CD14-positive monocyte (primary cell): ENCODE results near the gene MED13L. TPM values are rescaled to one million over a fixed set of nuclear protein-coding genes. Genes with fewer than 3 reads are reported as not detected.

ENCODE experiments used
- DNase-seq, 3 donors: peaks; one replicate each; pipeline ENCODE4 v3.0.0-alpha.2; 2011 to 2022
- H2AFZ ChIP-seq: 2 replicates; pipeline ENCODE4 v1.6.0; 2012; ENCODE audit warnings: mild to moderate bottlenecking, low read depth, low read length, inconsistent platforms; ENCODE audit not compliant: insufficient read depth, poor library complexity, severe bottlenecking
- H3K27ac ChIP-seq, 2 donors: 1 replicate in 1 of 2; 2 replicates in 1 of 2; pipeline ENCODE4 v1.5.1; 2012 to 2013; ENCODE audit warnings: low read length in 2 of 2, control low read depth in 1 of 2, inconsistent platforms in 1 of 2, low read depth in 1 of 2, mild to moderate bottlenecking in 1 of 2
- H3K27me3 ChIP-seq, 2 donors: one replicate each; pipeline versions ENCODE4 v1.6.0 to v1.6.1; 2011 to 2013; ENCODE audit warnings: low read length in 2 of 2; ENCODE audit not compliant: control insufficient read depth in 2 of 2, insufficient read depth in 2 of 2
- H3K36me3 ChIP-seq, 2 donors: replicated peaks in 1 of 2; 1 replicate in 1 of 2; 2 replicates in 1 of 2; pipeline versions ENCODE4 v1.5.1 to v1.6.1; 2012 to 2013; ENCODE audit warnings: low read length in 2 of 2, control low read depth in 1 of 2, inconsistent platforms in 1 of 2, mild to moderate bottlenecking in 1 of 2; ENCODE audit not compliant: insufficient read depth in 2 of 2, control insufficient read depth in 1 of 2
- H3K4me1 ChIP-seq, 2 donors: 1 replicate in 1 of 2; 2 replicates in 1 of 2; pipeline versions ENCODE4 v1.5.1 to v1.6.1; 2012 to 2013; ENCODE audit warnings: low read length in 2 of 2, control low read depth in 1 of 2, inconsistent platforms in 1 of 2, mild to moderate bottlenecking in 1 of 2, moderate library complexity in 1 of 2; ENCODE audit not compliant: insufficient read depth in 2 of 2, control insufficient read depth in 1 of 2
- H3K4me2 ChIP-seq: replicated peaks from 2 replicates; pipeline ENCODE3; 2012; ENCODE audit warnings: low read length, moderate library complexity, mild to moderate bottlenecking; ENCODE audit not compliant: poor library complexity, severe bottlenecking; ENCODE audit errors: extremely low read depth
- H3K4me3 ChIP-seq, 3 experiments: fragments of 200-600 bp in 1 of 3; sonication (generic) in 1 of 3; replicated peaks in 1 of 3; 1 replicate in 2 of 3; 2 replicates in 1 of 3; pipeline ENCODE4 v1.5.1; 2011 to 2013; ENCODE audit warnings: low read length in 3 of 3, mild to moderate bottlenecking in 3 of 3, control low read depth in 2 of 3, low read depth in 2 of 3, inconsistent platforms in 1 of 3, moderate library complexity in 1 of 3
- H3K79me2 ChIP-seq: 2 replicates; pipeline ENCODE4 v1.6.0; 2012; ENCODE audit warnings: mild to moderate bottlenecking, control low read depth, inconsistent platforms, low read length, moderate library complexity; ENCODE audit not compliant: insufficient read depth
- H3K9ac ChIP-seq: 2 replicates; pipeline ENCODE4 v1.6.0; 2017; ENCODE audit warnings: low read length, mild to moderate bottlenecking; ENCODE audit not compliant: insufficient read depth, poor library complexity, severe bottlenecking
- H3K9me3 ChIP-seq, 2 donors: replicated peaks in 1 of 2; 1 replicate in 1 of 2; 2 replicates in 1 of 2; pipeline versions ENCODE4 v1.5.1 to v1.6.1; 2012 to 2013; ENCODE audit warnings: low read length in 2 of 2, control low read depth in 1 of 2; ENCODE audit not compliant: control insufficient read depth in 1 of 2, insufficient read depth in 1 of 2
- H4K20me1 ChIP-seq: 2 replicates; pipeline ENCODE4 v1.6.0; 2012; ENCODE audit warnings: mild to moderate bottlenecking, low read length, control low read depth, moderate library complexity; ENCODE audit not compliant: insufficient read depth
- H3K27ac Mint-ChIP-seq, 7 donors: one replicate each; pipeline ENCODE4 v1.8.0; 2020; ENCODE audit warnings: mild to moderate bottlenecking in 7 of 7, mixed read lengths in 7 of 7, moderate library complexity in 6 of 7, inconsistent platforms in 2 of 7
- H3K27me3 Mint-ChIP-seq, 3 donors: one replicate each; pipeline ENCODE4 v1.8.0; 2021 to 2022; ENCODE audit warnings: low read depth in 3 of 3, mild to moderate bottlenecking in 3 of 3, mixed read lengths in 3 of 3, moderate library complexity in 3 of 3, inconsistent platforms in 1 of 3
- H3K36me3 Mint-ChIP-seq, 2 donors: one replicate each; pipeline ENCODE4 v1.8.0; 2020; ENCODE audit warnings: mixed read lengths in 2 of 2, inconsistent platforms in 1 of 2, mild to moderate bottlenecking in 1 of 2
- H3K4me1 Mint-ChIP-seq: one replicate; pipeline ENCODE4 v1.8.0; 2020; ENCODE audit warnings: mild to moderate bottlenecking, mixed read lengths
- H3K4me3 Mint-ChIP-seq, 2 donors: one replicate each; pipeline ENCODE4 v1.8.0; 2020; ENCODE audit warnings: mild to moderate bottlenecking in 2 of 2, mixed read lengths in 2 of 2, moderate library complexity in 1 of 2
- H3K9me3 Mint-ChIP-seq, 7 donors: one replicate each; pipeline ENCODE4 v1.8.0; 2020 to 2022; ENCODE audit warnings: mixed read lengths in 7 of 7, mild to moderate bottlenecking in 6 of 7, moderate library complexity in 6 of 7, inconsistent platforms in 2 of 7
- WGBS: methylation state at CpG from one replicate; pipeline ENCODE4 v1.1.5; 2013; ENCODE audit warnings: missing lambda C conversion rate; ENCODE audit not compliant: insufficient coverage; 5-methylcytosine and 5-hydroxymethylcytosine counted together
- intact Hi-C, 2 donors: fragments of 100-400 bp; cut with micrococcal nuclease; formaldehyde crosslinking; loops; one replicate each; pipeline versions ENCODE4 v1.15.0 to v1.15.1; 2023
- polyA plus RNA-seq, 3 donors: library from polyadenylated mRNA; depleted of rRNA in 1 of 3; unstranded in 2 of 3; stranded (reverse) in 1 of 3; fragments of 300-500 nt in 2 of 3; fragments of >200 nt in 1 of 3; fragmentation: Illumina TruSeq in 2 of 3; gene quantifications; 1 replicate in 2 of 3; 2 replicates in 1 of 3; pipeline ENCODE4 v1.2.3, GENCODE V29; 2012 to 2021
- TF ChIP-seq, protein P1 (sequence below): fragments of 200-600 bp; IDR thresholded peaks from one replicate; pipeline ENCODE4 v1.8.0; 2022; ENCODE audit warnings: antibody characterized with exemption, mild to moderate bottlenecking

Gene MED13L
- polyA plus RNA-seq, 3 donors, result 4.4 to 42.0 (median 7.5) TPM

DNA sequence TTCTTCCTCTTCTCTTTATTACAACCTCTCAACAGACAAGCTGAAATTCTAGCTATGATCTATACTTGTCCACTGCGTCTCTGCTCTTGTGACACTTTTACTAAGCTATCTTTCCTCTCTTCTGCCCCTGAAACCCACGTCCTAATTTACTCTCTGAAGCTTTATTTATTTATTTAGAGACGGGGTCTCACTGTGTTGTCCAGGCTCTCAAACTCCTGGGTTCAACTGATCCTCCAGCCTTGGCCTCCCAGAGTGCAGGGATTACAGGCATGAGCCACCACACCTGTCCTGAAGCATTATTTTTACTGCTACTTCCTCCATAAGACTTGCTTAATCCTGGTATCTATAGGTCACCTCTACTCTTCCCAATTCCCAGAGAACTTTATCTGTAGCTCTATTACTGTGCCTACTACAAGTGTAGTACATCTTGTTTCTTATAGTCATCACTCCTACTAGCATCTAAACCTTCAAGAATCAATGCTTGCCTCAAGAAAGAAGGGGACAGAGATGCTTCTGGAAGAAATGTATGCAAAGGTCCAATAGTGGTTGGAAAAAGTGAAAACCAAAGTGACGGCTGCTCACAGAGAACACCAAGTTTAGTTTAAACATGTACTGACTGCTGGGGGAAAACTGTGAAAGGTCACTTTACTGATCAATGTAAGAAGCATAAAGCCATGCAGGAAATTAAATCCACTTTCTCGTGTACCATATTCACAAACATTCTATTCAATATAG lies 61.3 kb downstream of the MED13L start:
- Mint-ChIP-seq H3K9me3 (no peaks in the 10 kb centered on the region), H3K4me1 (peaks cover 50% of the 10 kb centered on the region), H3K27me3 (peaks cover 0 to 1% (median 0%) of the 10 kb centered on the region in 3 donors), H3K4me3 (no peak overlapping the region), H3K36me3 (peaks cover 0 to 3% of the 10 kb centered on the region in 2 donors), H3K27ac (peak overlapping the region in 5 of 7 donors; percentile 16 to 77 (median 31))
- H3K4me3 ChIP-seq, result no peak overlapping the region
- no peak for DNase-seq
- peaks cover 100% of the 10 kb centered on the region for H4K20me1 ChIP-seq
- H2AFZ ChIP-seq, result no peak overlapping the region
- H3K79me2 ChIP-seq, result peaks cover 100% of the 10 kb centered on the region
- 100% methylated on average over 2 of the region's 5 CpGs for WGBS
- TF ChIP-seq, protein P1, sequence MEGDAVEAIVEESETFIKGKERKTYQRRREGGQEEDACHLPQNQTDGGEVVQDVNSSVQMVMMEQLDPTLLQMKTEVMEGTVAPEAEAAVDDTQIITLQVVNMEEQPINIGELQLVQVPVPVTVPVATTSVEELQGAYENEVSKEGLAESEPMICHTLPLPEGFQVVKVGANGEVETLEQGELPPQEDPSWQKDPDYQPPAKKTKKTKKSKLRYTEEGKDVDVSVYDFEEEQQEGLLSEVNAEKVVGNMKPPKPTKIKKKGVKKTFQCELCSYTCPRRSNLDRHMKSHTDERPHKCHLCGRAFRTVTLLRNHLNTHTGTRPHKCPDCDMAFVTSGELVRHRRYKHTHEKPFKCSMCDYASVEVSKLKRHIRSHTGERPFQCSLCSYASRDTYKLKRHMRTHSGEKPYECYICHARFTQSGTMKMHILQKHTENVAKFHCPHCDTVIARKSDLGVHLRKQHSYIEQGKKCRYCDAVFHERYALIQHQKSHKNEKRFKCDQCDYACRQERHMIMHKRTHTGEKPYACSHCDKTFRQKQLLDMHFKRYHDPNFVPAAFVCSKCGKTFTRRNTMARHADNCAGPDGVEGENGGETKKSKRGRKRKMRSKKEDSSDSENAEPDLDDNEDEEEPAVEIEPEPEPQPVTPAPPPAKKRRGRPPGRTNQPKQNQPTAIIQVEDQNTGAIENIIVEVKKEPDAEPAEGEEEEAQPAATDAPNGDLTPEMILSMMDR, result no peak
- intact Hi-C loops, result no loop called here
- H3K9ac ChIP-seq, result no peak overlapping the region
- peak overlapping the region in 1 of 2 donors; percentile 0 for H3K27ac ChIP-seq
- H3K36me3 ChIP-seq, result peaks cover 0 to 4% of the 10 kb centered on the region in 2 donors
- no peak overlapping the region for H3K4me2 ChIP-seq
- no peaks in the 10 kb centered on the region for H3K27me3 ChIP-seq
- no peaks in the 10 kb centered on the region for H3K9me3 ChIP-seq
- H3K4me1 ChIP-seq, result no peaks in the 10 kb centered on the region

DNA sequence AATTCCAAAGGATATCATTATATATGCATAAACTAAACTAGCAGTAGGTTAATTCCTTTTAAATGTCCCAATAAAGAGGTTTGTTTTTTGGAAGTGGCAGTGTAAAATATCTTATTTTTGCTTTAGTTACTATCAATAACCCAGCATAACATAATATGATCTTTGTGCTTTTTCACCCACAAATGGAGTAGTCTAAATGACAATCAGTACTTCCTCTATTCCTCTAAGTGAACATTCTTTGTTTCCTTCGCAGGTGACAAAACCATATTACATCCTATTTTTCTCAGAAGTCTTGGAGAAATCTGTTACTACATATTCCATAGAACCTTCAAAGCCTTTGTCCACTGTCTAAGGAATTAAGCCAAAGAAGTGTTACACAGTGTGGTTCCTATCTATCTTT lies 62.5 kb downstream of the MED13L start:
- Histone ChIP-seq H3K36me3 (no peaks in the 10 kb centered on the region), H4K20me1 (peaks cover 100% of the 10 kb centered on the region), H3K4me2 (no peak overlapping the region), H3K4me1 (peaks cover 0 to 2% of the 10 kb centered on the region in 2 donors), H3K27ac (peak overlapping the region in 1 of 2 donors; percentile 0), H3K4me3 (no peak overlapping the region), H3K79me2 (peaks cover 100% of the 10 kb centered on the region), H3K27me3 (no peaks in the 10 kb centered on the region), H3K9me3 (no peaks in the 10 kb centered on the region), H3K9ac (no peak overlapping the region), H2AFZ (no peak overlapping the region)
- H3K27me3 Mint-ChIP-seq, result peaks cover 0 to 1% (median 0%) of the 10 kb centered on the region in 3 donors
- H3K9me3 Mint-ChIP-seq, result no peaks in the 10 kb centered on the region
- H3K4me1 Mint-ChIP-seq, result peaks cover 54% of the 10 kb centered on the region
- no peak for DNase-seq
- intact Hi-C loops, result no loop called here
- no peak overlapping the region for H3K4me3 Mint-ChIP-seq
- TF ChIP-seq, protein P1, result no peak
- WGBS, result no CpG with 5 or more reads among the region's 1 CpG
- peak overlapping the region in 2 of 7 donors; percentile 16 to 77 for H3K27ac Mint-ChIP-seq
- H3K36me3 Mint-ChIP-seq, result peaks cover 0 to 3% of the 10 kb centered on the region in 2 donors
